ENCODE data around the gene HS1BP3. TPM values are rescaled to one million over a fixed set of nuclear protein-coding genes. Genes with fewer than 3 reads are reported as not detected.

HS1BP3 gene
- total RNA-seq, 1 donor from 2014 or later: 23.1 TPM

DNA sequence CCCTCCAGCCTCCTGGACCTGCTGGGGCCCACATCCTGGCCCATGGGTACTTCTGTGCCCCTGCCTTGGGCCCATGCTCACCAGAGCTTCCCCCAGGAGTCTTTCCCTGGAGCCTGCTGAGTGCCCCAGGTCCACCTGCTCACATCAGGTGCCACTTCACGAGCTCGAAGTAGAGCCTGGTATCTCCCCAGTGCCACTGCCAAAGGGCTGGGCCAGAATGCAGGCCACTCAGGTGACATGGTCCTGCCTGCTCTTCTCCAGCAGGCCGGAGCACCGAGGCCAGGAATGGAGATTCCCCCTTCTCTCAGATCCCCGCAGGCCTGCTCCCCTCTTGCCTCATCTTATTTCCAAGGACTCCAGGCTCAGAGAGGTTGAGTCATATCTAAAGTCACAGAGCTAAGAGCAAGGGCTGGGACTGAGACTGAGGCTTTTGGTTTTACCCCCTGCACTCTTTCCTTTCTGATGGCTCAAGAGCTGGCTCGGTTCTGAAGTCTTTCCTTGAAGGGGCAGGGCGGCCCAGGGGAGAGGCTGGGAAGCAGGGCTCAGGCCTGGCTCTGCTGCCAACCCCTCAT is 79.2 kb downstream of the HS1BP3 start:
- H3K4me3 ChIP-seq: no peak overlapping the region
- H3K27me3 ChIP-seq: no peaks in the 10 kb centered on the region
- H3K4me1 ChIP-seq: peaks cover 52% of the 10 kb centered on the region
- no peaks in the 10 kb centered on the region for H3K36me3 ChIP-seq
- intact Hi-C loops (cut with DNase I): no loop called here
- peak overlapping the region; percentile 53 for H3K27ac ChIP-seq
- H3K9me3 ChIP-seq: no peaks in the 10 kb centered on the region
- TF ChIP-seq POLR2AphosphoS5 (IDR thresholded peaks at IDR 0.05; ENCODE audit: insufficient read depth in 1 of 2, low read depth in 1 of 2) (no peak), POLR2A (IDR thresholded peaks at IDR 0.05) (no peak)
- TF ChIP-seq, protein P1, sequence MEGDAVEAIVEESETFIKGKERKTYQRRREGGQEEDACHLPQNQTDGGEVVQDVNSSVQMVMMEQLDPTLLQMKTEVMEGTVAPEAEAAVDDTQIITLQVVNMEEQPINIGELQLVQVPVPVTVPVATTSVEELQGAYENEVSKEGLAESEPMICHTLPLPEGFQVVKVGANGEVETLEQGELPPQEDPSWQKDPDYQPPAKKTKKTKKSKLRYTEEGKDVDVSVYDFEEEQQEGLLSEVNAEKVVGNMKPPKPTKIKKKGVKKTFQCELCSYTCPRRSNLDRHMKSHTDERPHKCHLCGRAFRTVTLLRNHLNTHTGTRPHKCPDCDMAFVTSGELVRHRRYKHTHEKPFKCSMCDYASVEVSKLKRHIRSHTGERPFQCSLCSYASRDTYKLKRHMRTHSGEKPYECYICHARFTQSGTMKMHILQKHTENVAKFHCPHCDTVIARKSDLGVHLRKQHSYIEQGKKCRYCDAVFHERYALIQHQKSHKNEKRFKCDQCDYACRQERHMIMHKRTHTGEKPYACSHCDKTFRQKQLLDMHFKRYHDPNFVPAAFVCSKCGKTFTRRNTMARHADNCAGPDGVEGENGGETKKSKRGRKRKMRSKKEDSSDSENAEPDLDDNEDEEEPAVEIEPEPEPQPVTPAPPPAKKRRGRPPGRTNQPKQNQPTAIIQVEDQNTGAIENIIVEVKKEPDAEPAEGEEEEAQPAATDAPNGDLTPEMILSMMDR (IDR thresholded peaks at IDR 0.05): no peak
- DNase-seq (ENCODE audit: extremely low spot score in 2 of 2): no peak

DNA sequence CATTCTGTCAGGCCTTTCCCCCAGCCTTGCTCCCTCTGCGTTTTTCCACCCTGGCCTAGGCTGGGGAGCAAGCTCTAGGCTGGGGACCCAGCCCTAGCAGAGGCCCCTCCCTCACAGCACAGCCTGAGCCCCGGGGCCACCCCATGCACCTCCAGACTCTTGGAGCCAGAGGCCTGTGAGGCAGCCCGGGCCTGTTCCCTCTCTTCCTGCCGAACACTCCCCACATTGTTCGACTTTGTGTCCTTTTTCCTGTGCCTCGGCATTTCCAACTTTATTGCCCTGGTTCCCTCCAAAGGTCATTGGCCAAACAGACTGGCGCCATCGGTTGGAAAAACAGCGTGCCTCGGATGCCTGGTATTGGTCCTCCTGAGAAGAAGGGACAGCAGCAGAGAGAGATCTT is 79.7 kb downstream of the HS1BP3 start:
- no peak for TF ChIP-seq POLR2AphosphoS5 (IDR thresholded peaks at IDR 0.05; ENCODE audit: insufficient read depth in 1 of 2, low read depth in 1 of 2)
- H3K9me3 ChIP-seq: no peaks in the 10 kb centered on the region
- intact Hi-C loops (cut with DNase I): no loop called here
- no peaks in the 10 kb centered on the region for H3K27me3 ChIP-seq
- no peaks in the 10 kb centered on the region for H3K36me3 ChIP-seq
- peak overlapping the region; percentile 53 for H3K27ac ChIP-seq
- no peak overlapping the region for H3K4me3 ChIP-seq
- peaks cover 52% of the 10 kb centered on the region for H3K4me1 ChIP-seq
- no peak for DNase-seq (ENCODE audit: extremely low spot score in 2 of 2)

DNA sequence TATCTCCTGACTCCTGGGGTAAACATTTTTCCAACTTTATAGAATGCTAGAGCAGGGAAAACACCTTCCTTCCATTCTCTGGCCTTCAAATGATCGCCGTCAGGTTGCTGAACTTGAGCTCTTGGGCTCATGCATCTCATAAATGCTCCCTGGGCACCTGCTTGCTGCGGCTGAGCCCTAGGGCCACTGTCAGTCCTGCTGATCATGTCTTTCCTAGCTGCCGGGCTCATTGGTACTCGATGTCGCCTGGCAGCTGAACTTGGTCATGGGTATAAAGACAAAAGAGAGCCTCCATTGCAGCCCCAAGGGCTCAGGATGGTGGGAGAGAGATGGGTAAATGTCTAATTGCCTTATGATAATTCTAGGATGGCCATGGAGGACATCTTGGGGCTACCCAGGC is 80.6 kb downstream of the HS1BP3 start:
- intact Hi-C loops (cut with DNase I): no loop called here
- DNase-seq (ENCODE audit: extremely low spot score in 2 of 2): no peak
- Histone ChIP-seq H3K36me3 (no peaks in the 10 kb centered on the region), H3K4me1 (peaks cover 52% of the 10 kb centered on the region), H3K4me3 (no peak overlapping the region), H3K9me3 (no peaks in the 10 kb centered on the region), H3K27ac (peak overlapping the region; percentile 53), H3K27me3 (no peaks in the 10 kb centered on the region)
- TF ChIP-seq POLR2AphosphoS5 (IDR thresholded peaks at IDR 0.05; ENCODE audit: insufficient read depth in 1 of 2, low read depth in 1 of 2) (no peak), POLR2A (IDR thresholded peaks at IDR 0.05) (no peak)
- TF ChIP-seq, protein P1 (IDR thresholded peaks at IDR 0.05): no peak

DNA sequence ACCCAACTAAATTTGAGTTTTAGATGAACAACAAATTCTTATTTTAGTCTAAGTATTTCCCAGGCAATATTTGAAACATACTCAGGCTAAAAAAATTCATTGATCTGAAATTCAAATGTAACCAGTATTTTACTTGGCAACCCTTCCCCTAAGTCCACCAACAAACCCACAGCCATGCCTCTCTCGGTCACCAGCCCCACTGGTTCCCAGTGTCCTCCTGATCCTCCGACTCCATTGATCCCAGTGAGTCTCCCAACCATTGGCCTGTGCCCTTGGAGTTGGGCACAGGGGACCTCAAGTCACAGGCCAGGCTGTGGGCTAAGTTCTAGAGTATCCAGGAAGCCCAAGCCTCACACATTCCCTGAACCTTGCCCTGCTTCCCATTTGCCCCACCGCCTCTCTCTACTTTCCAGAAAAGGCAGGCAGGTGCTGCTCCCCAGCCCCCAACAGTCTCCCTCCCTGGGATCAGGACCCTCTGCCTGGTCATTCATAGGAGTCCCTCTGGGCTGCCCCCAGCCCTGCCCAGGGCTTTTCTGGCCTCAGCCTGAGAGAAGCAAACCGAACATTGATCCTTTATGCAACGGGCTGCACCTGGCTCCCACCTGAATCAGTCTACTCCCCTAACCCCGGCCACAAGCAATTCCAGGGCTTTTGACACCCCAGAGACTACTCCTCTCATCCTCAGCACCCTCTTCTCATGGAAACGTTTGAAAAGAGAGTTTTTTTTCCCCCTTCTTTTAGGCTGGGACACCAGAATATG is 81.3 kb downstream of the HS1BP3 start:
- DNase-seq (ENCODE audit: extremely low spot score in 2 of 2): no peak
- peak overlapping the region; percentile 61 for H3K27ac ChIP-seq
- H3K9me3 ChIP-seq: no peaks in the 10 kb centered on the region
- TF ChIP-seq POLR2A (IDR thresholded peaks at IDR 0.05): no peak
- TF ChIP-seq POLR2AphosphoS5 (IDR thresholded peaks at IDR 0.05; ENCODE audit: insufficient read depth in 1 of 2, low read depth in 1 of 2): no peak
- TF ChIP-seq, protein P1 (IDR thresholded peaks at IDR 0.05): no peak
- no peaks in the 10 kb centered on the region for H3K36me3 ChIP-seq
- H3K4me3 ChIP-seq: no peak overlapping the region
- peaks cover 51% of the 10 kb centered on the region for H3K4me1 ChIP-seq
- no peaks in the 10 kb centered on the region for H3K27me3 ChIP-seq
- intact Hi-C loops (cut with DNase I): no loop called here

DNA sequence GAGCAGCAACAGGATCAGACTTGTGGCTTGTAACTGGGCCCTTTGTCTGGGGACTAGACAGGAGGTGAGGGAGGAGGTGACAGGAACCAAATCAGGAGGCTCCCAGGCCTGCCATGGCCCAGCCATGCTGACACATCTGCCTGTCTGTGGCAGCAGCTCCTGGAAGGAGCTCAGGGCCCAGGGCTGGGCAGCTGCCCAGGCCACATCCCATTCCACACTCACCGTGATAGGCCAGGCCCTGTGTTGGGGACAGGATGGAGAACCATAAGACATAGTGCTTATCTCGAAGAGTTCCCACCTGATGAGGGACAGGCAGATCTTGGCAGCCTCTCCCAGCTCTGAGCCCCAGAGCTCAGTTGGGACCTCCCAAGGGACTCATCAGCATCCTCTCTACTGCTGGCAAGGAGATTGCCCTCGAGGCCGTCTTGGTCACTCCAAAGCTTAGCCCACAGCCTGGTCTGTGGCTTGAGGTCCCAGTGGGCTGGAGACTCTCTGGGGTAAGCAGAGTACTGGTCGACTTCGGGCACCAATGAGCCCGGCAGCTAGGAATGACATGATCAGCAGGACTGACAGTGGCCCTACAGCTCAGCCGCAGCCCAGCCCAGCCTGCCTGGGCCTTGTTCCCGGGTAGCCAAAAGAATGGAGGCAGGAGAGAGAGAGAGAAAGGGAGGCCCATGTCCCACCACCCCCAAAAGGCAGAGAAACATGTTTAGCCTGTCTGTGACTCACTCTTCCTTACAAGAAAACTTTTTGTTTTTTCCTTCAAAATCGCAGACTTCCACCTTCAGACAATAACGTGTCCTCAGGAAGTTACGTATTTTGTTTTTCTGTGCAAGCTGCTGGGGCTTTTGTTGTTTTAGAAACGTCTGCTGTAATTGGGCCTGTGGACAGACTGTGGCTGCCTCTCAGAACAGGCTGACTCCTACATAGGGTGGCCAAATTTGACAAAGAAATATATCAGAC is 82.1 kb downstream of the HS1BP3 start:
- Histone ChIP-seq H3K4me1 (peaks cover 43% of the 10 kb centered on the region), H3K9me3 (no peaks in the 10 kb centered on the region), H3K27me3 (no peaks in the 10 kb centered on the region), H3K27ac (peak overlapping the region; percentile 61), H3K36me3 (no peaks in the 10 kb centered on the region), H3K4me3 (no peak overlapping the region)
- intact Hi-C loops (cut with DNase I): no loop called here
- no peak for DNase-seq (ENCODE audit: extremely low spot score in 2 of 2)
- TF ChIP-seq POLR2A (IDR thresholded peaks at IDR 0.05) (no peak), POLR2AphosphoS5 (IDR thresholded peaks at IDR 0.05; ENCODE audit: insufficient read depth in 1 of 2, low read depth in 1 of 2) (peak in 1 of 2 donors; percentile 74)
- TF ChIP-seq, protein P1 (IDR thresholded peaks at IDR 0.05): no peak
